Umbilical cord (tissue), 1 donor: ENCODE data around the gene FAM219B. TPM values are rescaled to one million over a fixed set of nuclear protein-coding genes. Genes with fewer than 3 reads are reported as not detected.

Experiments used
- total RNA-seq: library from RNA; depleted of rRNA; stranded (reverse); fragments of >200 nt; gene quantifications from one replicate; pipeline ENCODE4 v1.2.3, GENCODE V29; 2014; ENCODE audit warnings: low replicate concordance; ENCODE audit not compliant: insufficient read depth

The FAM219B gene
- total RNA-seq, 1 donor from 2014 or later: 33.9 TPM

Other genes with a start within 250 kb of the FAM219B start
- 22.1 TPM for gene EDC3, start 210.8 kb downstream of the FAM219B start, total RNA-seq
- 3.6 TPM for gene CYP1A1, start 181.3 kb downstream of the FAM219B start, total RNA-seq
- 0.96 TPM for gene CYP1A2, start 158.0 kb downstream of the FAM219B start, total RNA-seq
- gene CSK, start 124.8 kb downstream of the FAM219B start, total RNA-seq: 10.1 TPM
- gene LMAN1L, start 94.0 kb downstream of the FAM219B start, total RNA-seq: 1.2 TPM
- 0.72 TPM for gene CPLX3, start 80.2 kb downstream of the FAM219B start, total RNA-seq
- 6.5 TPM for gene ULK3, start 63.7 kb downstream of the FAM219B start, total RNA-seq
- 19.0 TPM for gene SCAMP2, start 33.5 kb downstream of the FAM219B start, total RNA-seq
- 25.0 TPM for gene MPI, start 16.8 kb downstream of the FAM219B start, total RNA-seq
- 19.7 TPM for gene COX5A, start 31.2 kb upstream of the FAM219B start, total RNA-seq
- 19.7 TPM for gene RPP25, start 49.9 kb upstream of the FAM219B start, total RNA-seq
- 1.2 TPM for gene SCAMP5, start 88.7 kb upstream of the FAM219B start, total RNA-seq
- 5.5 TPM for gene PPCDC, start 116.7 kb upstream of the FAM219B start, total RNA-seq